HG02938 (cell line): Measurements from ENCODE around the gene CSKMT.
"Not testable (repeated sequence)": the region's sequence is repeated elsewhere in the genome, so short reads cannot be mapped to it uniquely, and the experiment has no call there.

ENCODE experiments used
- ATAC-seq: cut with Tn5 transposase; IDR thresholded peaks from one replicate; pipeline ENCODE4 v1.9.1; 2021; ENCODE audit warnings: mild to moderate bottlenecking, moderate library complexity; ENCODE audit not compliant: unreplicated experiment

The CSKMT gene

GRCh38 chr11:62687508-62688396, 22.6 kb downstream of the CSKMT start:
- no peak for ATAC-seq

GRCh38 chr11:62688491-62688890, 23.4 kb downstream of the CSKMT start:
- ATAC-seq: no peak

GRCh38 chr11:62689421-62690183, 24.5 kb downstream of the CSKMT start, which contains the start of gene LRRN4CL:
Gene LRRN4CL, minus strand, starts transcription at chr11:62689530. Its CDS starts 1,022 bp downstream, at chr11:62688508.
- no peak for ATAC-seq

- ATAC-seq: not testable (repeated sequence)
Observed at GRCh38 chr11:62693624-62694023, 28.5 kb downstream of the CSKMT start.

GRCh38 chr11:62694455-62695167, 29.5 kb downstream of the CSKMT start:
- ATAC-seq: no peak

- no peak for ATAC-seq
Observed at GRCh38 chr11:62702246-62702645, 37.1 kb downstream of the CSKMT start.

- not testable (repeated sequence) for ATAC-seq
Observed at GRCh38 chr11:62703921-62704320, 38.8 kb downstream of the CSKMT start.

GRCh38 chr11:62705413-62705812, 40.3 kb downstream of the CSKMT start:
- ATAC-seq: no peak

GRCh38 chr11:62705880-62706849, 41.1 kb downstream of the CSKMT start:
- peak; percentile 44 for ATAC-seq

GRCh38 chr11:62706850-62707247, 41.7 kb downstream of the CSKMT start:
- ATAC-seq: no peak

GRCh38 chr11:62707277-62707861, 42.3 kb downstream of the CSKMT start, which contains the start of the genes BSCL2 and GNG3:
Gene BSCL2, minus strand, starts transcription at chr11:62707424. Its CDS starts 229 bp downstream, at chr11:62707195.
Gene GNG3, plus strand, starts transcription at chr11:62707676. Its CDS starts 620 bp downstream, at chr11:62708296.
- ATAC-seq: no peak

GRCh38 chr11:62708392-62708791, 43.3 kb downstream of the CSKMT start:
- ATAC-seq: no peak

GRCh38 chr11:62708793-62709192, 43.7 kb downstream of the CSKMT start:
- no peak for ATAC-seq

GRCh38 chr11:62709247-62710000, 44.3 kb downstream of the CSKMT start:
- ATAC-seq: peak; percentile 65

- ATAC-seq: no peak
Observed at GRCh38 chr11:62710001-62710345, 44.9 kb downstream of the CSKMT start.

- no peak for ATAC-seq
Observed at GRCh38 chr11:62712276-62712812, 47.2 kb downstream of the CSKMT start.

- no peak for ATAC-seq
Observed at GRCh38 chr11:62712861-62713260, 47.7 kb downstream of the CSKMT start.

- no peak for ATAC-seq
Observed at GRCh38 chr11:62713343-62713742, 48.2 kb downstream of the CSKMT start.
